Prostate gland (tissue), 2 donors: ENCODE data around the gene PSME2. TPM values are rescaled to one million over a fixed set of nuclear protein-coding genes. Genes with fewer than 3 reads are reported as not detected.

ENCODE experiments used
- DNase-seq: peaks from one replicate; pipeline ENCODE4 v3.0.0-alpha.2; 2019; ENCODE audit warnings: low spot score
- H3K27ac ChIP-seq, 2 donors: fragments of 200-600 bp; sonication (generic); 2 replicates each; pipeline ENCODE4 v1.5.1; 2017 to 2019
- H3K27me3 ChIP-seq: fragments of 200-600 bp; sonication (generic); replicated peaks from 2 replicates; pipeline ENCODE4 v1.5.1; 2019; ENCODE audit not compliant: insufficient read depth
- H3K36me3 ChIP-seq, 2 donors: fragments of 200-600 bp; sonication (generic); 1 replicate in 1 of 2; 2 replicates in 1 of 2; pipeline versions ENCODE4 v1.5.1 to v1.8.1; 2017 to 2019
- H3K4me1 ChIP-seq: fragments of 200-600 bp; sonication (generic); replicated peaks from 2 replicates; pipeline ENCODE4 v1.5.1; 2019
- H3K4me3 ChIP-seq, 2 donors: fragments of 200-600 bp; sonication (generic); 2 replicates each; pipeline ENCODE4 v1.5.1; 2017 to 2019
- H3K9me3 ChIP-seq: fragments of 200-600 bp; sonication (generic); 2 replicates; pipeline ENCODE4 v1.5.1; 2017
- POLR2A ChIP-seq: fragments of 450-650 bp; IDR thresholded peaks from one replicate; pipeline ENCODE4 v1.6.1; 2016; ENCODE audit warnings: antibody characterized with exemption, mild to moderate bottlenecking
- POLR2AphosphoS5 ChIP-seq: sonication (generic); formaldehyde crosslinking; IDR thresholded peaks from one replicate; pipeline ENCODE4 v1.6.1; 2017; ENCODE audit warnings: antibody characterized with exemption
- WGBS: methylation state at CpG from one replicate; pipeline ENCODE4 v1.1.5; 2018; 5-methylcytosine and 5-hydroxymethylcytosine counted together
- intact Hi-C: fragments of 100-400 bp; cut with DNase I; formaldehyde crosslinking; loops from one replicate; pipeline ENCODE4 v1.14.2; 2022
- total RNA-seq, 2 donors: library from RNA; depleted of rRNA; stranded (reverse); fragments of >200 nt; gene quantifications; one replicate each; pipeline ENCODE4 v1.1.0, GENCODE V29; 2016
- TF ChIP-seq, protein P1 (sequence below), 4 experiments: fragments of 200-600 bp in 2 of 4; fragments of 450-650 bp in 2 of 4; sonication (generic) in 2 of 4; IDR thresholded peaks; 1 replicate in 3 of 4; 2 replicates in 1 of 4; pipeline ENCODE4 v1.5.1; 2016 to 2019; ENCODE audit warnings: antibody characterized with exemption in 4 of 4, mild to moderate bottlenecking in 2 of 4, moderate library complexity in 2 of 4

PSME2 gene
- total RNA-seq, 2 donors from 2014 or later = 34.5 to 89.3 TPM

DNA sequence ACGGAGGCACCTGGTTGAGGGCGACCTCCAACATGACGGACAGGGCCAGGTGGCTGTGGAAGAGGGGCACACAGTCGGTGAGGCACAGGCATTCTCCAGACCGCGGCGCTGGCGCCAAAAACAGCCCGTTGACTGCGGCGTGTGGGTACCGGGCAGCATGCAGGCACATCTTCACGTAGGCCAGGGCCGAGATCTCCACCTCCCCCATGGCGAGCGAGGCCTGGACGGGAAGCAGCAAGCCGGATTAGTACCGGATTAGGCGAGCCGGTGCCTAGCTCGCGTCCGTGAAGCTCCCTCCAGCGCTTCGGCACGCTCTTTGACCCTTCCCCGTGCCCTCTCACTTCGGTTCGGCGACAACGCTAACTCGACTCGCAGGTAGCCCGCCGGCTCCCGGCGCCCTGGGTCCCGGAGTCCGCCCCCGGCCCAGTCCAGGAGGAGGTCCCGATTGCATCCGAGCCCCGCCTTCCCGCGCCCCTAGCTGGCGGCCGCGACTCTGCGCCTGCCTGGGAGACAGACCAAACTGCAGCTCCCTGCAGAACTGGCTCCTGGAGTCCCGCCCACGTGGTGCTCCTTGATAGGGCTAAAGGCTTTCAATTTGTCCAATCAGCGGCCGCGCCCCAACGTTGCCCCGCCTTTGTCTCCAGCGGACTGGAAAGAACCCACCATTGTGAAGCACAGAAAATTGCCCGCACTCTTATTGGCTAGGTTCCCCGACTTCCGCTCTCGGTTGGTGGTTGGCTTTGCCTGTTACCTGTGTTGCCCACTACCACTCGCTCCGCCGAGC, 5.1 kb downstream of the PSME2 start, which contains the start of gene EMC9:
EMC9 (minus strand) TSS at position 495 of the 784 bp plus-strand sequence; CDS start at position 208, 287 bp downstream.
- H3K4me1 ChIP-seq = peaks cover 13% of the 10 kb centered on the region
- DNase-seq = peak; percentile 100
- peak within 1 kb of the TSS; percentile 54 to 88 for H3K4me3 ChIP-seq
- no peaks in the 10 kb centered on the region for H3K27me3 ChIP-seq
- WGBS = under 1% methylated on average over 65 of the region's 65 CpGs
- peak within 1 kb of the TSS; percentile 91 to 95 for H3K27ac ChIP-seq
- TF ChIP-seq POLR2AphosphoS5 (peak; percentile 98), POLR2A (peak; percentile 94)
- TF ChIP-seq, protein P1, sequence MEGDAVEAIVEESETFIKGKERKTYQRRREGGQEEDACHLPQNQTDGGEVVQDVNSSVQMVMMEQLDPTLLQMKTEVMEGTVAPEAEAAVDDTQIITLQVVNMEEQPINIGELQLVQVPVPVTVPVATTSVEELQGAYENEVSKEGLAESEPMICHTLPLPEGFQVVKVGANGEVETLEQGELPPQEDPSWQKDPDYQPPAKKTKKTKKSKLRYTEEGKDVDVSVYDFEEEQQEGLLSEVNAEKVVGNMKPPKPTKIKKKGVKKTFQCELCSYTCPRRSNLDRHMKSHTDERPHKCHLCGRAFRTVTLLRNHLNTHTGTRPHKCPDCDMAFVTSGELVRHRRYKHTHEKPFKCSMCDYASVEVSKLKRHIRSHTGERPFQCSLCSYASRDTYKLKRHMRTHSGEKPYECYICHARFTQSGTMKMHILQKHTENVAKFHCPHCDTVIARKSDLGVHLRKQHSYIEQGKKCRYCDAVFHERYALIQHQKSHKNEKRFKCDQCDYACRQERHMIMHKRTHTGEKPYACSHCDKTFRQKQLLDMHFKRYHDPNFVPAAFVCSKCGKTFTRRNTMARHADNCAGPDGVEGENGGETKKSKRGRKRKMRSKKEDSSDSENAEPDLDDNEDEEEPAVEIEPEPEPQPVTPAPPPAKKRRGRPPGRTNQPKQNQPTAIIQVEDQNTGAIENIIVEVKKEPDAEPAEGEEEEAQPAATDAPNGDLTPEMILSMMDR (IDR thresholded peaks at IDR 0.05) = peak; percentile 33 to 95 (median 63)
- intact Hi-C loops = loop anchor here (2.0 kb wide), 1 partner anchor 26 kb away; the partner anchor contains the start of genes DCAF11 and NRL
- peaks cover 3% of the 10 kb centered on the region in 2 donors for H3K36me3 ChIP-seq
- H3K9me3 ChIP-seq = no peaks in the 10 kb centered on the region

DNA sequence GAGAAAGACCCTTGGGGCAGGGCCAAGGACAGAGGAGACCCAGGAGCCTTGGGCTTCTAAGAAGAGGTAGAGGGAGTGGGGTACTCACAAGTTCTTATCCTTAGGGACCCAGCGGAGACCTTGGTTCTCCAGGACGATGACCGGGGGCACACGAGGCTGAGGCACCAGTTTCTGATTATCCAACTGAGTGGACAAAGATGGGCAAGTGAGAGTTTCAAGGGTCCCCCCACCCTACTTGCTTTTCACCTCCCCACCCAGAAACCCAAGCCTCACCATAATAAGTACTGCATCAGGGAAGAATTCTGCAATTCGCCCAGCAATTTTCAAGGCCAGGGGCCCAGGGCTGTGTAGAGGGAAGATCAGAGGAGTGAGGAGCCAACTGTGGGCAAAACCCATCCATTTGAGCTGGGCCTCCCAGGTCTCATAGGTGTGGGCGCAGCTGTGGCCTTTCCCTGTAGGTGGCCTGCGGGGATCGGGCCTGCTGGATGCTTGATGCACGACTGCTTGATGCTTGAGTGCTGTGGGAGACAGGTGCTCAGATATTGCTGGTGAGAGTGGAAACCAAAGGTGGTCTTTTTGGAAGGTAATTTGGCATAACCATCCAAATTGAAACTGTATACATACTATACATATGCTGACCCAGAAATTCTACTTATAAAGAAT, 7.0 kb downstream of the PSME2 start:
- Histone ChIP-seq H3K27me3 (no peaks in the 10 kb centered on the region), H3K4me3 (no peak overlapping the region), H3K36me3 (peaks cover 3% of the 10 kb centered on the region in 2 donors), H3K4me1 (peaks cover 8% of the 10 kb centered on the region), H3K27ac (no peak overlapping the region), H3K9me3 (no peaks in the 10 kb centered on the region)
- intact Hi-C loops = no loop called here
- TF ChIP-seq, protein P1 (IDR thresholded peaks at IDR 0.05) = no peak
- TF ChIP-seq POLR2AphosphoS5 (no peak), POLR2A (no peak)
- 79% methylated on average over 9 of the region's 9 CpGs for WGBS
- DNase-seq = no peak

DNA sequence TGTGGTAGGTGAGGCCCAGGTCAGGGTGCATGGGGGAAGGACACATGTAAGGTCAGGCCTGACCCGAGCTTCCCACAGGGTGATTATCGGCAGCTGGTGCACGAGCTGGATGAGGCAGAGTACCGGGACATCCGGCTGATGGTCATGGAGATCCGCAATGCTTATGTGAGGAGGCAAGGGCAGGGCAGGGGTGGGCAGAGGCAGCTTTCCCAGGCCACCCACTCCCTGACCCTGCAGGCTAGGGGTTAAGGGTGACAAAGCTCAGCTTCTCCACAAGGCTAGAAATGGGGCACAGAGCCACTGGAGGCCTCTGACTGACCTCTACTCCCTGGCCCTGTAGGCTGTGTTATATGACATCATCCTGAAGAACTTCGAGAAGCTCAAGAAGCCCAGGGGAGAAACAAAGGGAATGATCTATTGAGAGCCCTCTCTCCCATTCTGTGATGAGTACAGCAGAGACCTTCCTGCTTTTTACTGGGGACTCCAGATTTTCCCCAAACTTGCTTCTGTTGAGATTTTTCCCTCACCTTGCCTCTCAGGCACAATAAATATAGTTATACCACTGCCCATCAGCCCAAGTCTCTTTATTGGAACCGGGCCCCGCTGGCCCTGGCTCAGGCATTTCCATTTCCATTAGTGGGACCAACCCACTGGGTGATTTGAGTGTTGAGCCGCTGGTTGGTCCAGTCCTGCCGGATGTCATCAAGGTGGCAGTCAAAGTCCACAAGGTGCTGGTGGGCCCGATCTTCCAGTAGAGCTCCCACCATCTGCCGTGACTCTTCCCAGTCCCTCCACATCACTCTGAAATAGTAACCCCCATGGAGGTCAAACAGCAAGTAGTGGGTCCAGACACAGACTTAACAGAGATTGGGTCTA, 7.8 kb downstream of the PSME2 start:
- no peaks in the 10 kb centered on the region for H3K27me3 ChIP-seq
- peaks cover 3% of the 10 kb centered on the region in 2 donors for H3K36me3 ChIP-seq
- no peaks in the 10 kb centered on the region for H3K9me3 ChIP-seq
- TF ChIP-seq, protein P1 (IDR thresholded peaks at IDR 0.05) = no peak
- no peak for TF ChIP-seq POLR2A
- TF ChIP-seq POLR2AphosphoS5 = no peak
- no peak for DNase-seq
- WGBS = 77% methylated on average over 13 of the region's 13 CpGs
- H3K4me3 ChIP-seq = no peak overlapping the region
- intact Hi-C loops = no loop called here
- peaks cover 8% of the 10 kb centered on the region for H3K4me1 ChIP-seq
- H3K27ac ChIP-seq = no peak overlapping the region

DNA sequence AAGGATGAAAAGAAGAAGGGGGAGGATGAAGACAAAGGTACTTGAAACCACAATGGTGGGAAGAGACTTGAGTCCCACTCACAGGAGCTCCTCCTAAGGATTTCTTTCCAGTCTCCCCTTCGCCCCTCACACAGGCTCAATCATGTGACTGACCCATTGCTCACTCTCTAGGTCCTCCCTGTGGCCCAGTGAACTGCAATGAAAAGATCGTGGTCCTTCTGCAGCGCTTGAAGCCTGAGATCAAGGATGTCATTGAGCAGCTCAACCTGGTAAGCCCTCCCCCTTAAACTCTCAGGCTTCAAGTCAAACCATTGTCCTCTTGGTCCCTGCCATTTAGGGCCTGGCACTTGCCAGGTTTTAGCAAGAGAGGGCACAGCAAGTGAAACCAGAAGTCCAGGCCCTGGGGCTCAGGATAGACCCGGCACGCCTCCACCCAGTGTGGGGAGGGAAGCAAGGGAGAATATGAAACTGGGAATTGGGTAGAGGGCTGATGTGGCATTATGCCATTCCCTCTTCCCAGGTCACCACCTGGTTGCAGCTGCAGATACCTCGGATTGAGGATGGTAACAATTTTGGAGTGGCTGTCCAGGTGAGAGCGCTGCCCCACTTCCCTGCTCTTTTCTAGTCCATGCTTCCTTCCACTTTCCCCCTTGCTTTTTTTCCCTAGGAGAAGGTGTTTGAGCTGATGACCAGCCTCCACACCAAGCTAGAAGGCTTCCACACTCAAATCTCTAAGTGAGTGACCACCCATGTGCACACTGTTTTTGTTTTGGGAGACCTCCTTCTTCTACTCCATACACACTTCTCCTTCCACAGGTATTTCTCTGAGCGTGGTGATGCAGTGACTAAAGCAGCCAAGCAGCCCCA, 8.6 kb downstream of the PSME2 start:
- intact Hi-C loops = no loop called here
- TF ChIP-seq POLR2AphosphoS5 = no peak
- no peak for TF ChIP-seq POLR2A
- TF ChIP-seq, protein P1 (IDR thresholded peaks at IDR 0.05) = no peak
- WGBS = 83% methylated on average over 8 of the region's 8 CpGs
- Histone ChIP-seq H3K27ac (peak overlapping the region in 1 of 2 donors; percentile 93), H3K4me1 (peaks cover 8% of the 10 kb centered on the region), H3K4me3 (no peak overlapping the region), H3K9me3 (no peaks in the 10 kb centered on the region), H3K36me3 (peaks cover 3% of the 10 kb centered on the region in 2 donors), H3K27me3 (no peaks in the 10 kb centered on the region)
- DNase-seq = no peak
